HCT116 (cell line): Measurements from ENCODE around the gene PDE7B. TPM values are rescaled to one million over a fixed set of nuclear protein-coding genes. Genes with fewer than 3 reads are reported as not detected.

Experiments
- ATAC-seq: fragments of 200-7000 bp; cut with Tn5 transposase; 2 replicates; pipeline ENCODE4 v1.9.1; 2020; ENCODE audit warnings: mild to moderate bottlenecking, moderate library complexity
- BruUV-seq: library from RNA; stranded (reverse); fragments of 400-500 nt; replicated peaks from 2 replicates; lab custom pipeline; 2021; lab: Mats Ljungman, UMichigan
- CTCF ChIA-PET: fragments of 300-600 bp; sonication (Branson Sonifier 250); formaldehyde crosslinking; loops from one replicate; lab custom pipeline; 2021; ENCODE audit warnings: antibody characterized with exemption; lab: Charles Lee
- POLR2A ChIA-PET: fragments of 300-600, 350-600 bp; sonication (Branson Sonifier 250); formaldehyde crosslinking; loops from one replicate; lab custom pipeline; 2021; ENCODE audit warnings: antibody characterized with exemption; lab: Charles Lee
- RAD21 ChIA-PET, 2 experiments: fragments of 300-600 bp; sonication (Branson Sonifier 250); formaldehyde crosslinking; loops; one replicate each; lab custom pipeline; 2023; ENCODE audit warnings: low total read pairs in 2 of 2; ENCODE audit not compliant: uncharacterized antibody in 2 of 2, unreplicated experiment in 2 of 2, low non-redundant PET in 1 of 2; lab: Charles Lee
- DNase-seq: peaks from one replicate; pipeline ENCODE4 v3.0.0-alpha.2; 2010; ENCODE audit warnings: low read depth, low spot score
- H2AFZ ChIP-seq: fragments of 200-600 bp; shearing (Covaris generic), sonication (generic); 2 replicates; pipeline ENCODE4 v1.6.1; 2017; ENCODE audit warnings: low read depth, mixed run types, mixed read lengths, antibody characterized with exemption, low read length; ENCODE audit not compliant: poor library complexity, severe bottlenecking
- H3K27ac ChIP-seq: 2 replicates; pipeline ENCODE4 v1.5.1; 2012; ENCODE audit warnings: low read depth, low read length
- H3K27me3 ChIP-seq: fragments of 200-600 bp; sonication (generic); 2 replicates; pipeline ENCODE4 v1.6.1; 2016; ENCODE audit warnings: mixed run types, low read length, mixed read lengths; ENCODE audit not compliant: insufficient read depth
- H3K36me3 ChIP-seq, 2 experiments: fragments of 200-500 bp in 1 of 2; fragments of 200-600 bp in 1 of 2; sonication (Bioruptor generic) in 1 of 2; sonication (generic) in 1 of 2; 2 replicates each; pipeline versions ENCODE4 v1.5.1 to v1.6.1; 2014 to 2016; ENCODE audit warnings: low read length in 2 of 2, inconsistent platforms in 1 of 2, mixed read lengths in 1 of 2, mixed run types in 1 of 2; ENCODE audit not compliant: insufficient read depth in 2 of 2, control insufficient read depth in 1 of 2
- H3K4me1 ChIP-seq, 2 experiments: fragments of 200-600 bp in 1 of 2; sonication (generic) in 1 of 2; 2 replicates each; pipeline versions ENCODE4 v1.5.1 to v1.6.1; 2012 to 2017; ENCODE audit warnings: low read length in 2 of 2, inconsistent platforms in 1 of 2, mild to moderate bottlenecking in 1 of 2, mixed read lengths in 1 of 2, mixed run types in 1 of 2, moderate library complexity in 1 of 2; ENCODE audit not compliant: insufficient read depth in 2 of 2, control insufficient read depth in 1 of 2
- H3K4me2 ChIP-seq: fragments of 200-600 bp; sonication (generic); 2 replicates; pipeline ENCODE4 v1.6.1; 2017; ENCODE audit warnings: mixed run types, low read length, mixed read lengths
- H3K4me3 ChIP-seq, 2 experiments: fragments of 200-600 bp in 1 of 2; sonication (generic) in 1 of 2; replicated peaks in 1 of 2; 2 replicates each; pipeline ENCODE4 v1.5.1; 2011 to 2016; ENCODE audit warnings: low read length in 2 of 2, control low read depth in 1 of 2, low read depth in 1 of 2, mild to moderate bottlenecking in 1 of 2, mixed read lengths in 1 of 2, mixed run types in 1 of 2
- H3K79me2 ChIP-seq: fragments of 200-600 bp; sonication (generic); 2 replicates; pipeline ENCODE4 v1.6.1; 2017; ENCODE audit warnings: mild to moderate bottlenecking, mixed run types, low read length, moderate library complexity, mixed read lengths; ENCODE audit not compliant: insufficient read depth
- H3K9ac ChIP-seq: fragments of 200-600 bp; sonication (generic); 2 replicates; pipeline ENCODE4 v1.6.1; 2016; ENCODE audit warnings: low read length, mixed read lengths
- H3K9me2 ChIP-seq: fragments of 200-600 bp; sonication (generic), shearing (Covaris generic); 2 replicates; pipeline ENCODE4 v1.6.1; 2017; ENCODE audit warnings: mixed run types, mild to moderate bottlenecking, moderate library complexity; ENCODE audit not compliant: insufficient read depth
- H3K9me3 ChIP-seq, 2 experiments: fragments of 200-500 bp in 1 of 2; fragments of 200-600 bp in 1 of 2; sonication (Bioruptor generic) in 1 of 2; sonication (generic) in 1 of 2; 2 replicates each; pipeline ENCODE4 v1.6.1; 2014 to 2017; ENCODE audit warnings: low read length in 2 of 2, mixed read lengths in 2 of 2, inconsistent platforms in 1 of 2, low read depth in 1 of 2, mild to moderate bottlenecking in 1 of 2, mixed run types in 1 of 2, moderate library complexity in 1 of 2; ENCODE audit not compliant: control insufficient read depth in 1 of 2, insufficient read depth in 1 of 2
- H4K20me1 ChIP-seq: fragments of 200-600 bp; sonication (generic), shearing (Covaris generic); 2 replicates; pipeline ENCODE4 v1.6.1; 2017; ENCODE audit warnings: mixed run types, mild to moderate bottlenecking, moderate library complexity; ENCODE audit not compliant: insufficient read depth
- POLR2A ChIP-seq: IDR thresholded peaks from 2 replicates; pipeline ENCODE4 v1.7.0; 2011; ENCODE audit warnings: borderline replicate concordance; ENCODE audit not compliant: insufficient read depth, insufficient read length; ENCODE audit errors: extremely low read depth
- ZFX ChIP-seq: fragments of 450-650 bp; IDR thresholded peaks from 2 replicates; pipeline ENCODE4 v1.6.1; 2017
- intact Hi-C: fragments of 100-400 bp; cut with micrococcal nuclease; formaldehyde crosslinking; loops from 2 replicates; pipeline ENCODE4 v1.10.0; 2022
- total RNA-seq: library from RNA; stranded (reverse); gene quantifications from one replicate; pipeline ENCODE4 v1.2.1, GENCODE V29; 2021; ENCODE audit not compliant: unreplicated experiment
- TF ChIP-seq, protein P1 (sequence below): IDR thresholded peaks from 2 replicates; pipeline ENCODE4 v1.6.1; 2012
- TF ChIP-seq, protein P2 (sequence below): IDR thresholded peaks from 2 replicates; pipeline ENCODE4 v1.6.1; 2012; ENCODE audit warnings: low read depth

Gene PDE7B
- total RNA-seq, 1 experiment from 2014 or later: 0.61 TPM

DNA sequence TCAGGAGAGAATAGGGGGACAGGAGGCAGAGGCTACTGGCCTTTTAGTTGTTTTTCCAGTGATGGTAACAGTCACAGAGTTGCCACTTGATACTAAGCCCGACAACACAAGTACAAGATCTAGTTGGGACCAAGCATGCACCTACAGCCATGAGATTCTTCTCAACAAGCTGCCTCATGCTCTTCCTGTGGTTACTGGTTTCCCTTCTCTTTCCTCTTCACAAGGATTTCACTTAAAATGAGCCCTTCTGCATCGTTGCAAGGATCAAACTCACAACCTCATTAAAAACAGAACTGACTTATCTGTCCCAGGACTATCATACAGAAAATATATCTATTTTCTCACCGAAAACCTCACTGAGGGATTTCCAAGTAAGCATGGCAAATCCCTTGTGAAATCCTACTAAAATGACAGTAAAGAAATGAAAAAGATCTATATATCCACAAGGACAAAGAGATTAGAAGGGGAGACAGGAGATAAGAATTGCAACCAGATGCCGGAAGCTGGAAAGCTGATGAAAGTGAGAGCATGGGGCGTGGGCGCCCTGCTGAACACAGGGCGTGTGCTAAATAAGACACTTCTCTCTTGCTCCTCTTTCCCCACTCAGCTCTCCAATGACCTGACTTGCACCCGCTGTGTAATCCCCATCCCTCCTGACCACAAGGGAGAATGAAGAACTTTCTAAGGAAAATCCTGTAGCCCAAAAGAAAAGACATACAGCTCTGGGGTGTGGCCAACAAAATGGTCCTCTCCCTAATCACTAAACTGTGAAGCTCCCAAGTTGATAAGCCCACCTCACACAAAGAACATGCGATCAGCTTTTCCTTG is 385.2 kb downstream of the PDE7B start:
- Histone ChIP-seq H3K27ac (no peak overlapping the region), H3K4me2 (no peak overlapping the region), H3K4me1 (no peaks in the 10 kb centered on the region), H3K9ac (no peak overlapping the region), H3K79me2 (no peaks in the 10 kb centered on the region), H3K9me3 (no peaks in the 10 kb centered on the region), H3K4me3 (no peak overlapping the region), H2AFZ (no peak overlapping the region), H3K9me2 (no peaks in the 10 kb centered on the region), H4K20me1 (no peaks in the 10 kb centered on the region), H3K36me3 (peaks cover 6 to 23% of the 10 kb centered on the region in 2 experiments; a peak in 2 of 4 replicates), H3K27me3 (no peaks in the 10 kb centered on the region)
- POLR2A ChIA-PET: no interaction called here
- RAD21 ChIA-PET: no interaction called here
- intact Hi-C loops: no loop called here
- CTCF ChIA-PET: no interaction called here
- BruUV-seq: no TSS peak
- DNase-seq (no peak), ATAC-seq (no peak)
- TF ChIP-seq POLR2A (no peak), ZFX (no peak)
- TF ChIP-seq, protein P1, sequence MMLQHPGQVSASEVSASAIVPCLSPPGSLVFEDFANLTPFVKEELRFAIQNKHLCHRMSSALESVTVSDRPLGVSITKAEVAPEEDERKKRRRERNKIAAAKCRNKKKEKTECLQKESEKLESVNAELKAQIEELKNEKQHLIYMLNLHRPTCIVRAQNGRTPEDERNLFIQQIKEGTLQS: no peak
- TF ChIP-seq, protein P2, sequence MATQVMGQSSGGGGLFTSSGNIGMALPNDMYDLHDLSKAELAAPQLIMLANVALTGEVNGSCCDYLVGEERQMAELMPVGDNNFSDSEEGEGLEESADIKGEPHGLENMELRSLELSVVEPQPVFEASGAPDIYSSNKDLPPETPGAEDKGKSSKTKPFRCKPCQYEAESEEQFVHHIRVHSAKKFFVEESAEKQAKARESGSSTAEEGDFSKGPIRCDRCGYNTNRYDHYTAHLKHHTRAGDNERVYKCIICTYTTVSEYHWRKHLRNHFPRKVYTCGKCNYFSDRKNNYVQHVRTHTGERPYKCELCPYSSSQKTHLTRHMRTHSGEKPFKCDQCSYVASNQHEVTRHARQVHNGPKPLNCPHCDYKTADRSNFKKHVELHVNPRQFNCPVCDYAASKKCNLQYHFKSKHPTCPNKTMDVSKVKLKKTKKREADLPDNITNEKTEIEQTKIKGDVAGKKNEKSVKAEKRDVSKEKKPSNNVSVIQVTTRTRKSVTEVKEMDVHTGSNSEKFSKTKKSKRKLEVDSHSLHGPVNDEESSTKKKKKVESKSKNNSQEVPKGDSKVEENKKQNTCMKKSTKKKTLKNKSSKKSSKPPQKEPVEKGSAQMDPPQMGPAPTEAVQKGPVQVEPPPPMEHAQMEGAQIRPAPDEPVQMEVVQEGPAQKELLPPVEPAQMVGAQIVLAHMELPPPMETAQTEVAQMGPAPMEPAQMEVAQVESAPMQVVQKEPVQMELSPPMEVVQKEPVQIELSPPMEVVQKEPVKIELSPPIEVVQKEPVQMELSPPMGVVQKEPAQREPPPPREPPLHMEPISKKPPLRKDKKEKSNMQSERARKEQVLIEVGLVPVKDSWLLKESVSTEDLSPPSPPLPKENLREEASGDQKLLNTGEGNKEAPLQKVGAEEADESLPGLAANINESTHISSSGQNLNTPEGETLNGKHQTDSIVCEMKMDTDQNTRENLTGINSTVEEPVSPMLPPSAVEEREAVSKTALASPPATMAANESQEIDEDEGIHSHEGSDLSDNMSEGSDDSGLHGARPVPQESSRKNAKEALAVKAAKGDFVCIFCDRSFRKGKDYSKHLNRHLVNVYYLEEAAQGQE: no peak
